ENCODE measurements around the gene GNG7. TPM values are rescaled to one million over a fixed set of nuclear protein-coding genes. Genes with fewer than 3 reads are reported as not detected.

Gene GNG7
- total and polyA plus RNA-seq, 2 donors (not counting 3 experiments of a cell fraction or from before 2014, with no cell fraction given), result 0.29 to 0.84 TPM

GRCh38 chr19:2497186-2497585 is 205.3 kb downstream of the GNG7 start:
- Histone ChIP-seq H3K9me3 (replicated peaks; ENCODE audit: control insufficient read depth, insufficient read depth, low read length) (no peaks in the 10 kb centered on the region), H3K9me1 (replicated peaks; ENCODE audit: control insufficient read depth, extremely low read depth, insufficient read depth, low read length) (no peaks in the 10 kb centered on the region), H2AFZ (ENCODE audit: low read depth, low read length) (no peak overlapping the region), H3K4me3 (replicated peaks in 1 of 3; ENCODE audit: insufficient read depth in 1 of 3, low read depth in 1 of 3, low read length in 3 of 3) (no peak overlapping the region), H4K20me1 (replicated peaks; ENCODE audit: control insufficient read depth, extremely low read depth, insufficient read depth, low read length) (no peaks in the 10 kb centered on the region), H3K4me1 (ENCODE audit: control insufficient read depth, extremely low read depth, insufficient read depth, low read length) (peaks cover 10% of the 10 kb centered on the region), H3K9ac (replicated peaks; ENCODE audit: extremely low read depth, insufficient read depth, low read length) (no peak overlapping the region), H3K36me3 (ENCODE audit: control insufficient read depth in 2 of 2, extremely low read depth in 1 of 2, insufficient read depth in 2 of 2, low read length in 2 of 2) (no peaks in the 10 kb centered on the region), H3K4me2 (ENCODE audit: insufficient read depth, low read length) (no peak overlapping the region), H3K79me2 (ENCODE audit: control insufficient read depth, insufficient read depth, low read length) (no peaks in the 10 kb centered on the region), H3K27me3 (ENCODE audit: control insufficient read depth in 2 of 2, insufficient read depth in 2 of 2, low read length in 2 of 2) (no peaks in the 10 kb centered on the region), H3K27ac (ENCODE audit: insufficient read depth, low read depth, low read length) (no peak overlapping the region)
- ChIA-PET POLR2A (interaction anchor here (3.7 kb wide), 1 partner anchor 21 kb away, joined by 17 read pairs; the partner anchor contains the start of gene GADD45B), CTCF (no interaction called here)
- intact Hi-C loops (cut with micrococcal nuclease), result no loop called here
- DNase-seq (ENCODE audit: low read depth, low spot score) (no peak), FAIRE-seq (no peak)
- TF ChIP-seq EZH2 (IDR thresholded peaks at IDR 0.05; ENCODE audit: borderline replicate concordance, low read depth, low read length, severe bottlenecking) (no peak), JUN (IDR thresholded peaks at IDR 0.05; ENCODE audit: borderline replicate concordance, insufficient read depth, insufficient read length, low read depth) (no peak)
- TF ChIP-seq, protein P1, sequence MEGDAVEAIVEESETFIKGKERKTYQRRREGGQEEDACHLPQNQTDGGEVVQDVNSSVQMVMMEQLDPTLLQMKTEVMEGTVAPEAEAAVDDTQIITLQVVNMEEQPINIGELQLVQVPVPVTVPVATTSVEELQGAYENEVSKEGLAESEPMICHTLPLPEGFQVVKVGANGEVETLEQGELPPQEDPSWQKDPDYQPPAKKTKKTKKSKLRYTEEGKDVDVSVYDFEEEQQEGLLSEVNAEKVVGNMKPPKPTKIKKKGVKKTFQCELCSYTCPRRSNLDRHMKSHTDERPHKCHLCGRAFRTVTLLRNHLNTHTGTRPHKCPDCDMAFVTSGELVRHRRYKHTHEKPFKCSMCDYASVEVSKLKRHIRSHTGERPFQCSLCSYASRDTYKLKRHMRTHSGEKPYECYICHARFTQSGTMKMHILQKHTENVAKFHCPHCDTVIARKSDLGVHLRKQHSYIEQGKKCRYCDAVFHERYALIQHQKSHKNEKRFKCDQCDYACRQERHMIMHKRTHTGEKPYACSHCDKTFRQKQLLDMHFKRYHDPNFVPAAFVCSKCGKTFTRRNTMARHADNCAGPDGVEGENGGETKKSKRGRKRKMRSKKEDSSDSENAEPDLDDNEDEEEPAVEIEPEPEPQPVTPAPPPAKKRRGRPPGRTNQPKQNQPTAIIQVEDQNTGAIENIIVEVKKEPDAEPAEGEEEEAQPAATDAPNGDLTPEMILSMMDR (IDR thresholded peaks at IDR 0.05; ENCODE audit: extremely low read depth in 1 of 2, insufficient read depth in 1 of 2, low read depth in 1 of 2, low read length in 2 of 2), result no peak
- no TSS peak for BruUV-seq (replicated peaks)
- dilution Hi-C loops (cut with MboI; ENCODE audit: extremely low pct_ligation_motif_present, low sequenced_read_pairs), result no loop called here

- H3K4me3 ChIP-seq (replicated peaks in 1 of 3; ENCODE audit: insufficient read depth in 1 of 3, low read depth in 1 of 3, low read length in 3 of 3), result no peak overlapping the region
Measured at GRCh38 chr19:2495651-2496316, 206.7 kb downstream of the GNG7 start.

More at GRCh38 chr19:2495651-2496316, 206.7 kb downstream of the GNG7 start:
- no peaks in the 10 kb centered on the region for H3K9me3 ChIP-seq (replicated peaks; ENCODE audit: control insufficient read depth, insufficient read depth, low read length)
- CTCF ChIA-PET, result no interaction called here
- POLR2A ChIA-PET, result interaction anchor here (1.4 to 3.7 kb wide), 2 partner anchors 20 kb away, joined by 17 to 18 read pairs; partner anchors contain the start of gene GADD45B
- peak overlapping the region; percentile 22 for H2AFZ ChIP-seq (ENCODE audit: low read depth, low read length)
- peak overlapping the region; percentile 92 for H3K9ac ChIP-seq (replicated peaks; ENCODE audit: extremely low read depth, insufficient read depth, low read length)
- H3K79me2 ChIP-seq (ENCODE audit: control insufficient read depth, insufficient read depth, low read length), result no peaks in the 10 kb centered on the region
- DNase-seq (ENCODE audit: low read depth, low spot score) (no peak), FAIRE-seq (no peak)
- peak overlapping the region; percentile 67 for H3K27ac ChIP-seq (ENCODE audit: insufficient read depth, low read depth, low read length)
- dilution Hi-C loops (cut with MboI; ENCODE audit: extremely low pct_ligation_motif_present, low sequenced_read_pairs) (no loop called here), intact Hi-C loops (cut with micrococcal nuclease) (loop anchor here (1.0 kb wide), 3 partner anchors 34 to 84 kb away; no protein-coding TSS in a partner anchor)
- H3K27me3 ChIP-seq (ENCODE audit: control insufficient read depth in 2 of 2, insufficient read depth in 2 of 2, low read length in 2 of 2), result no peaks in the 10 kb centered on the region
- no peaks in the 10 kb centered on the region for H3K9me1 ChIP-seq (replicated peaks; ENCODE audit: control insufficient read depth, extremely low read depth, insufficient read depth, low read length)
- peaks cover 20% of the 10 kb centered on the region for H3K4me1 ChIP-seq (ENCODE audit: control insufficient read depth, extremely low read depth, insufficient read depth, low read length)
- BruUV-seq (replicated peaks), result TSS peak; percentile 45
- no peaks in the 10 kb centered on the region for H4K20me1 ChIP-seq (replicated peaks; ENCODE audit: control insufficient read depth, extremely low read depth, insufficient read depth, low read length)
- no peak for TF ChIP-seq FOS (IDR thresholded peaks at IDR 0.05; ENCODE audit: borderline replicate concordance, insufficient read depth, low read length)
- TF ChIP-seq MYC (IDR thresholded peaks at IDR 0.05; ENCODE audit: low read depth, low read length), result no peak
- no peak for TF ChIP-seq JUN (IDR thresholded peaks at IDR 0.05; ENCODE audit: borderline replicate concordance, insufficient read depth, insufficient read length, low read depth)
- TF ChIP-seq, protein P2, sequence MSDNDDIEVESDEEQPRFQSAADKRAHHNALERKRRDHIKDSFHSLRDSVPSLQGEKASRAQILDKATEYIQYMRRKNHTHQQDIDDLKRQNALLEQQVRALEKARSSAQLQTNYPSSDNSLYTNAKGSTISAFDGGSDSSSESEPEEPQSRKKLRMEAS (IDR thresholded peaks at IDR 0.05; ENCODE audit: insufficient read depth, insufficient read length), result no peak
- TF ChIP-seq POLR2AphosphoS5 (IDR thresholded peaks at IDR 0.05; ENCODE audit: insufficient read depth, low read depth, low read length), result no peak
- no peak for TF ChIP-seq POLR2A (IDR thresholded peaks at IDR 0.05; ENCODE audit: low read depth, low read length)
- no peak for TF ChIP-seq GATA2 (IDR thresholded peaks at IDR 0.05; ENCODE audit: insufficient read depth, insufficient read length, low read depth, low read length)
- TF ChIP-seq EZH2 (IDR thresholded peaks at IDR 0.05; ENCODE audit: borderline replicate concordance, low read depth, low read length, severe bottlenecking), result no peak
- H3K36me3 ChIP-seq (ENCODE audit: control insufficient read depth in 2 of 2, extremely low read depth in 1 of 2, insufficient read depth in 2 of 2, low read length in 2 of 2), result no peaks in the 10 kb centered on the region
- no peak overlapping the region for H3K4me2 ChIP-seq (ENCODE audit: insufficient read depth, low read length)

All from endothelial cell of umbilical vein (primary cell).